Spleen (tissue), 3 donors: Measurements from ENCODE around the gene MAN1B1.

Experiments used
- POLR2A ChIP-seq, 3 donors: fragments of 450-650 bp; IDR thresholded peaks; one replicate each; pipeline ENCODE4 v1.5.1; 2017; ENCODE audit warnings: antibody characterized with exemption in 3 of 3, mild to moderate bottlenecking in 1 of 3
- POLR2AphosphoS5 ChIP-seq, 3 donors: sonication (generic); formaldehyde crosslinking; IDR thresholded peaks; one replicate each; pipeline ENCODE4 v1.5.1; 2017; ENCODE audit warnings: antibody characterized with exemption in 3 of 3

GRCh38 chr9:137110911-137111787 is 24.4 kb downstream of the MAN1B1 start:
- TF ChIP-seq POLR2A (IDR thresholded peaks at IDR 0.05), result no peak
- peak in 1 of 3 donors; percentile 0 for TF ChIP-seq POLR2AphosphoS5 (IDR thresholded peaks at IDR 0.05)
